ENCODE results near the gene HOXC10.

DNA sequence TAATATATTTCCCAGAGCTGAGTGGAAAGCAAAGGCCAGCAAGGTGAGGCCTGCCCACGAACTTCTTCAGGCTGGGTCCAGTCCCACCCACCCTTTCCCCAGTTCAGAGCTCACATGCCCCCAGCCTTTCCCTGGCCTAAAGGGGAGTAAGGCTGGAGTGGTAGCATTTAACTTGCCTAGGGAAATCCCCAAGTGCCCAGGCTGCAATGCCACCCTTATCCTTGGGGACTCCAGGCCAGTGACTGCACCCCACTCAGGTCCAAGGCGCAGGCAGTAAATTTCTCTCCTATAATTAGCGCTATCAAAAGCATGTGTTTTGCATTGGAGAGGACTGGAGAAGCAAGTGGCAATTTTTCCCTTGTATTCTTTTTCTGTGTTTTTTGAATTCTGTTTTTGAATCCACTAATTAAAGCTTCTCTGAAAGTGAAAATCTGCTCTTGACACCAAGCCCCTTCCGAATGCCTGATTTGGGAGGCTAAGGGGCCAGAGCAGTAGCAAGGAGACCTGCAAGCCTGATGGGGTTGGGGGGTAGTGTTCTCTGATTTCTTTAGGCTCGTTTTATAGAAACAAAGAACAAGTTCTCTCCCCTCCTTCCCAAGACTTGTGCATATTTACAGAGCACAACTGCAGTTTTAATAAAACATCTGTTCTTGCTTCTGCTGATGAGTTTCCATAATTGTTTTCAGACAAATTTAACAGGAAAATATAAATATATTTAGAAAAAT is 39.8 kb downstream of the HOXC10 start:
- no peak for TF ChIP-seq POLR2A (IDR thresholded peaks at IDR 0.05; ENCODE audit: low read depth, low read length)
- TF ChIP-seq, protein P1, sequence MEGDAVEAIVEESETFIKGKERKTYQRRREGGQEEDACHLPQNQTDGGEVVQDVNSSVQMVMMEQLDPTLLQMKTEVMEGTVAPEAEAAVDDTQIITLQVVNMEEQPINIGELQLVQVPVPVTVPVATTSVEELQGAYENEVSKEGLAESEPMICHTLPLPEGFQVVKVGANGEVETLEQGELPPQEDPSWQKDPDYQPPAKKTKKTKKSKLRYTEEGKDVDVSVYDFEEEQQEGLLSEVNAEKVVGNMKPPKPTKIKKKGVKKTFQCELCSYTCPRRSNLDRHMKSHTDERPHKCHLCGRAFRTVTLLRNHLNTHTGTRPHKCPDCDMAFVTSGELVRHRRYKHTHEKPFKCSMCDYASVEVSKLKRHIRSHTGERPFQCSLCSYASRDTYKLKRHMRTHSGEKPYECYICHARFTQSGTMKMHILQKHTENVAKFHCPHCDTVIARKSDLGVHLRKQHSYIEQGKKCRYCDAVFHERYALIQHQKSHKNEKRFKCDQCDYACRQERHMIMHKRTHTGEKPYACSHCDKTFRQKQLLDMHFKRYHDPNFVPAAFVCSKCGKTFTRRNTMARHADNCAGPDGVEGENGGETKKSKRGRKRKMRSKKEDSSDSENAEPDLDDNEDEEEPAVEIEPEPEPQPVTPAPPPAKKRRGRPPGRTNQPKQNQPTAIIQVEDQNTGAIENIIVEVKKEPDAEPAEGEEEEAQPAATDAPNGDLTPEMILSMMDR (IDR thresholded peaks at IDR 0.05; ENCODE audit: extremely low read depth in 1 of 2, insufficient read depth in 1 of 2, low read depth in 1 of 2, low read length in 2 of 2), result no peak
- TF ChIP-seq, protein P2, sequence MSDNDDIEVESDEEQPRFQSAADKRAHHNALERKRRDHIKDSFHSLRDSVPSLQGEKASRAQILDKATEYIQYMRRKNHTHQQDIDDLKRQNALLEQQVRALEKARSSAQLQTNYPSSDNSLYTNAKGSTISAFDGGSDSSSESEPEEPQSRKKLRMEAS (IDR thresholded peaks at IDR 0.05; ENCODE audit: insufficient read depth, insufficient read length), result no peak
- no peak for TF ChIP-seq POLR2AphosphoS5 (IDR thresholded peaks at IDR 0.05; ENCODE audit: insufficient read depth, low read depth, low read length)
- no peak for TF ChIP-seq EZH2 (IDR thresholded peaks at IDR 0.05; ENCODE audit: borderline replicate concordance, low read depth, low read length, severe bottlenecking)
- TF ChIP-seq GATA2 (IDR thresholded peaks at IDR 0.05; ENCODE audit: insufficient read depth, insufficient read length, low read depth, low read length), result no peak
- no peak for TF ChIP-seq MYC (IDR thresholded peaks at IDR 0.05; ENCODE audit: low read depth, low read length)
- TF ChIP-seq JUN (IDR thresholded peaks at IDR 0.05; ENCODE audit: borderline replicate concordance, insufficient read depth, insufficient read length, low read depth), result no peak

All from endothelial cell of umbilical vein (primary cell).